HG03196 (cell line): ENCODE measurements around the gene AFF3.

ENCODE experiments used
- ATAC-seq: cut with Tn5 transposase; IDR thresholded peaks from one replicate; pipeline ENCODE4 v1.9.1; 2021; ENCODE audit not compliant: unreplicated experiment

The AFF3 gene

GRCh38 chr2:99651930-99652670 is 490.3 kb downstream of the AFF3 start:
- ATAC-seq: no peak

- ATAC-seq: no peak
Observed at GRCh38 chr2:99648906-99649789, 493.2 kb downstream of the AFF3 start.

GRCh38 chr2:99648178-99648844 is 494.1 kb downstream of the AFF3 start:
- ATAC-seq: no peak

- no peak for ATAC-seq
Observed at GRCh38 chr2:99645960-99646359, 496.4 kb downstream of the AFF3 start.

- no peak for ATAC-seq
Observed at GRCh38 chr2:99644419-99644787, 498.0 kb downstream of the AFF3 start.

- no peak for ATAC-seq
Observed at GRCh38 chr2:99643787-99644418, 498.5 kb downstream of the AFF3 start.

GRCh38 chr2:99641999-99642398 is 500.4 kb downstream of the AFF3 start:
- ATAC-seq: no peak

GRCh38 chr2:99640635-99641151 is 501.7 kb downstream of the AFF3 start:
- ATAC-seq: no peak

GRCh38 chr2:99638791-99639190 is 503.6 kb downstream of the AFF3 start:
- no peak for ATAC-seq

- ATAC-seq: no peak
Observed at GRCh38 chr2:99637159-99637697, 505.2 kb downstream of the AFF3 start.

- ATAC-seq: no peak
Observed at GRCh38 chr2:99636144-99637034, 506.0 kb downstream of the AFF3 start.

GRCh38 chr2:99635710-99636109 is 506.7 kb downstream of the AFF3 start:
- no peak for ATAC-seq

- no peak for ATAC-seq
Observed at GRCh38 chr2:99634234-99634633, 508.2 kb downstream of the AFF3 start.

GRCh38 chr2:99631700-99632099 is 510.7 kb downstream of the AFF3 start:
- no peak for ATAC-seq

- no peak for ATAC-seq
Observed at GRCh38 chr2:99629320-99629719, 513.1 kb downstream of the AFF3 start.

GRCh38 chr2:99626158-99626557 is 516.2 kb downstream of the AFF3 start:
- no peak for ATAC-seq

- ATAC-seq: no peak
Observed at GRCh38 chr2:99624677-99625076, 517.7 kb downstream of the AFF3 start.

- ATAC-seq: no peak
Observed at GRCh38 chr2:99623613-99624012, 518.8 kb downstream of the AFF3 start.

- ATAC-seq: no peak
Observed at GRCh38 chr2:99623035-99623434, 519.4 kb downstream of the AFF3 start.

GRCh38 chr2:99622534-99622933 is 519.9 kb downstream of the AFF3 start:
- no peak for ATAC-seq
